Measurements from ENCODE around the gene COBL. TPM values are rescaled to one million over a fixed set of nuclear protein-coding genes. Genes with fewer than 3 reads are reported as not detected.

COBL gene
- total RNA-seq, 2 experiments from 2014 or later, result not detected

- DNase-seq (no peak), ATAC-seq (ENCODE audit: low read depth) (no peak)
- POLR2A ChIA-PET, result no interaction called here
- Mint-ChIP-seq H3K4me3 (no peak overlapping the region), H3K9me3 (no peaks in the 10 kb centered on the region), H3K36me3 (no peaks in the 10 kb centered on the region), H3K4me1 (no peaks in the 10 kb centered on the region), H3K27me3 (no peaks in the 10 kb centered on the region), H3K27ac (no peak overlapping the region)
Measured at GRCh38 chr7:51307651-51308210, 8.9 kb downstream of the COBL start.

- Mint-ChIP-seq H3K27ac (no peak overlapping the region), H3K4me1 (no peaks in the 10 kb centered on the region), H3K36me3 (no peaks in the 10 kb centered on the region), H3K9me3 (no peaks in the 10 kb centered on the region), H3K27me3 (no peaks in the 10 kb centered on the region), H3K4me3 (no peak overlapping the region)
- POLR2A ChIA-PET, result no interaction called here
- ATAC-seq (ENCODE audit: low read depth), result no peak
- DNase-seq, result no peak
Measured at GRCh38 chr7:51306761-51307160, 9.8 kb downstream of the COBL start.

DNA sequence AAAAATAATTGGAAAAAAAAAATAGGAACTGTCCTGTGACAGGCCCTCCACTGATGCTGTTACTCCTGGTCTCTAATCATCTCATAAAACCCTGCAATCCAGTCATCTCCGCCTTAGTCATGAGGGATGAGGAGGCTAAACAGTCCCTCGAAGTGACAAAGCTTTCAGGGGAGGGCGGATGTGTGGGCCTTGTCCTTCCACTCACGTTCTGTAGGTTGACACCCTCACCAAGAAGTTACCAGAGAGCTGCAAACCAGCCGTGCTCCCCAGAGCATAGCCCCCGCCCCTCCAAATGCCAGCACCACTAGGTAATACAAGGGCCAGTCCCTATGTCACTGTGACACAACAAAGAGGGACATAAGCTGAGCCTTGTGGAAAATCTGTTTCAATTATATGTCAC, 11.9 kb downstream of the COBL start:
- ATAC-seq (ENCODE audit: low read depth), result no peak
- no peak overlapping the region for H3K27ac Mint-ChIP-seq
- no peaks in the 10 kb centered on the region for H3K9me3 Mint-ChIP-seq
- POLR2A ChIA-PET, result no interaction called here
- no peaks in the 10 kb centered on the region for H3K36me3 Mint-ChIP-seq
- no peaks in the 10 kb centered on the region for H3K4me1 Mint-ChIP-seq
- DNase-seq, result no peak
- H3K4me3 Mint-ChIP-seq, result no peak overlapping the region
- no peaks in the 10 kb centered on the region for H3K27me3 Mint-ChIP-seq

DNA sequence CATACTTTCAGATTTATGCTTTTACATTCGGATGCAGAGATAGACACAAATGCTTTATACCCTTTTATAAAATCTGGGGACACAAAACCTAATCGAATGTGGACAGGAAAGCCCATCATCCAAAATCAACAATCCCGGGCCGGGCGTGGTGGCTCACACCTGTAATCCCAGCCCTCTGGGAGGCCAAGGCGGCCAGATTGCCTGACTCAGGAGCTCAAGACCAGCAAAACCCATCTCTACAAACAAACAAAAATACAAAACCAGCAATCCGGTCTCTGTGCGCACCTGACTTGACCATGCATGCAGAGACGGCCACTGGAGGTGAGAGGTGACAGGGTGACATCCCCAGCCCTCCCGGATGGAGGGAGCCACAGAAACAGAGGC, 13.5 kb downstream of the COBL start:
- H3K9me3 Mint-ChIP-seq, result no peaks in the 10 kb centered on the region
- H3K36me3 Mint-ChIP-seq, result no peaks in the 10 kb centered on the region
- H3K4me3 Mint-ChIP-seq, result no peak overlapping the region
- DNase-seq (no peak), ATAC-seq (ENCODE audit: low read depth) (no peak)
- H3K27me3 Mint-ChIP-seq, result no peaks in the 10 kb centered on the region
- H3K27ac Mint-ChIP-seq, result no peak overlapping the region
- POLR2A ChIA-PET, result no interaction called here
- no peaks in the 10 kb centered on the region for H3K4me1 Mint-ChIP-seq

DNA sequence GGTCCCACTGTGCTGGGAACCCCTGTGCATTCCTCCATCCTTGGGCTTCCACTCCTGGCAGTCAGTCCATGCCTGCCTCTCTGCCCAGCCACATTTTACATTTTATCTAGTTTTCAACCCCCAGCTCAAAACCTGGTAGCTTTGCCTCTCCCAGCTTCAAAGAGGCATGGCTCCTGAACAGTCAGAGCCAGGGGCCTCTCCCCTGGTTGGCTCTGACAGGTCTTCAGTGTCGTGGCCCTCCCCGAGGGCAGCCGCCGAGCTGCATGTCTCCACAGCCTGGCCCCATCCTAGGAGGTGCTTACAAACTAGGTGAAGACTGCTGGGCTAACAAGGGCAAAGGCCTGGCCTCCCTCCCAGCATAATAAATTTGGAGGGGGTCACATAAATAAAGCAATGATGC, 14.8 kb downstream of the COBL start:
- H3K36me3 Mint-ChIP-seq, result no peaks in the 10 kb centered on the region

GRCh38 chr7:51300762-51301674, 15.6 kb downstream of the COBL start:
- no peaks in the 10 kb centered on the region for H3K36me3 Mint-ChIP-seq
- no peaks in the 10 kb centered on the region for H3K9me3 Mint-ChIP-seq
- no peaks in the 10 kb centered on the region for H3K4me1 Mint-ChIP-seq
- no peak overlapping the region for H3K4me3 Mint-ChIP-seq
- POLR2A ChIA-PET, result no interaction called here
- ATAC-seq (ENCODE audit: low read depth), result no peak
- no peak for DNase-seq
- H3K27me3 Mint-ChIP-seq, result no peaks in the 10 kb centered on the region
- H3K27ac Mint-ChIP-seq, result no peak overlapping the region

More for the DNA sequence above, 14.8 kb downstream of the COBL start:
- no peaks in the 10 kb centered on the region for H3K4me1 Mint-ChIP-seq
- no peak overlapping the region for H3K4me3 Mint-ChIP-seq
- no peak for DNase-seq
- no peak for ATAC-seq (ENCODE audit: low read depth)
- no peak overlapping the region for H3K27ac Mint-ChIP-seq
- H3K9me3 Mint-ChIP-seq, result no peaks in the 10 kb centered on the region
- no peaks in the 10 kb centered on the region for H3K27me3 Mint-ChIP-seq
- POLR2A ChIA-PET, result no interaction called here

DNA sequence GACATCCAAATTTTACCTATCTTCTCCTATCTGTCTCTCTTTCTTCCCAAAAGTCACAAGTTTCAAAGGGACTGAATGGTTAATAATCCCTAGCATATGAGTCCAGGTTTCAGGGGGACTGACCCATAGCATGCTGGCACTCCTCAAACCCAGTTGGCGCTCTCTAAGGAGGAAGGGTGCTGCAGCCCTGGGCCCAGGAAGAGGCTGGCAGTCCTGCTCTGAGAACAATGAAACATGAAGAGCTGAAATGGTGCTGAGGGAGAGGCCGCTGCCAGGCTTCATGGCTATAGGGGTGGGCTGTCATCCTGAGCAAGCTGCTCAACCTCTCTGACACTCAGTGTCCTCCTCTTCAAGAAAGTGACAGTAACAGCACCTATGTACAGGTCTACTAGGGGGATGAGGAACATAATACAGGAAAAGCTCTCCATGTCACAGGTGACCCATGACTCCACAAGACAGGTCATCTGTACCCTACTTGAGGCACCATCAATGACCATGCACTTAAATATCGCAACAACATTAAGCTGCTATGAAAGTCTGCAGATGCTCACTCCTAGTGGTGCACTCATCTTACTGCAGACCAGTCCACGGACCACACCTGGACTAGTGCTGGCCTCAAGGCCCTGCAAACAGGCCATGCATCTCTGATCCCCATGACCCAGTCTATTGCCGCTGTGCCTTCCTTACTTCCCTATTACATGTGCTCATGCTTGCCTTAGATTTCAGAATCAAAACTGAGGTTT, 17.0 kb downstream of the COBL start:
- Mint-ChIP-seq H3K27ac (no peak overlapping the region), H3K9me3 (no peaks in the 10 kb centered on the region), H3K27me3 (no peaks in the 10 kb centered on the region), H3K4me3 (no peak overlapping the region), H3K4me1 (no peaks in the 10 kb centered on the region), H3K36me3 (no peaks in the 10 kb centered on the region)
- ATAC-seq (ENCODE audit: low read depth) (no peak), DNase-seq (no peak)
- POLR2A ChIA-PET, result no interaction called here

DNA sequence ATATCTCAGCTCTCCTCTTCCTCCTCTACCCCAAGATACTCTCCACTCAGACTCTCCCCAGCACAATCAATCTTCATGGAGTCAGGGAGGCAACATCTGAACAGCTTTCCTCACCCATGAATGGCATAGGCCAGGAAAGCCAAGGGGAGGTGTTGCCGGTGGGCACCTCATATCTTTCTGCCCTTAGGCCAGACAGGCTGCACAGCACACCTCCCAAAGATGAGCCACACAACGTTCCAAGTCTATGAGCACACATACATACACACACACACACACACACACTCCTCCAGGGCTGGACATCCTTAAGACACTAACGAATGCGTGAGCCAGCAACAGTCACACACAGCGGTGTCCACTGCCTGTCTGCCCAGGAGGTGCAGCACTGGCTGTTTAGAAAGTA, 17.7 kb downstream of the COBL start:
- ATAC-seq (ENCODE audit: low read depth) (no peak), DNase-seq (no peak)
- Mint-ChIP-seq H3K27me3 (no peaks in the 10 kb centered on the region), H3K9me3 (no peaks in the 10 kb centered on the region), H3K4me3 (no peak overlapping the region), H3K27ac (no peak overlapping the region), H3K4me1 (no peaks in the 10 kb centered on the region), H3K36me3 (no peaks in the 10 kb centered on the region)
- POLR2A ChIA-PET, result no interaction called here

DNA sequence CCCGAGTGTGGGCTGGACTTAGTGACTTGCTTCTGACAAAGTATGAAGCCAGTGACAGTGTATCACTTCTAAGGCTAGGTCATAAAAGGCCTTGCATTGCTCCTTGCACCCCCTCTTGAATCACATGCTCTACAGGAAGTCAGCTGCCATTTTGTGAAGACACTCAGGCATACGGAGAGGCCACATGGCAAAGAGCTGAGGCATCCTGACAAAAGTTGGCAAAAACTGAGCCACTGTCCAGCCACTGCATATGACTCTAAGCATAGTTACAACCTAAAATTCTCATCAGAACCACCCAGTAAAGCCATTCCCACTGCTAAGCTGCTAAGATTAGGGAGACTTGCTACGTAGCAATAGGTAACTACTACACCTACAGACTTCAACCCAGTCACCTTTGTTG, 18.6 kb downstream of the COBL start:
- Mint-ChIP-seq H3K4me3 (no peak overlapping the region), H3K27me3 (no peaks in the 10 kb centered on the region), H3K9me3 (no peaks in the 10 kb centered on the region), H3K36me3 (no peaks in the 10 kb centered on the region), H3K27ac (no peak overlapping the region), H3K4me1 (no peaks in the 10 kb centered on the region)
- POLR2A ChIA-PET, result no interaction called here
- DNase-seq (no peak), ATAC-seq (ENCODE audit: low read depth) (no peak)

- H3K27ac Mint-ChIP-seq, result no peak overlapping the region
- POLR2A ChIA-PET, result no interaction called here
Measured at GRCh38 chr7:51295440-51296245, 21.0 kb downstream of the COBL start.

GRCh38 chr7:51292596-51292995, 24.0 kb downstream of the COBL start:
- POLR2A ChIA-PET, result no interaction called here
- ATAC-seq (ENCODE audit: low read depth), result no peak
- no peaks in the 10 kb centered on the region for H3K9me3 Mint-ChIP-seq
- no peak overlapping the region for H3K4me3 Mint-ChIP-seq
- H3K36me3 Mint-ChIP-seq, result no peaks in the 10 kb centered on the region
- H3K27me3 Mint-ChIP-seq, result no peaks in the 10 kb centered on the region
- H3K27ac Mint-ChIP-seq, result no peak overlapping the region
- DNase-seq, result no peak
- H3K4me1 Mint-ChIP-seq, result no peaks in the 10 kb centered on the region

More at GRCh38 chr7:51295440-51296245, 21.0 kb downstream of the COBL start:
- Mint-ChIP-seq H3K36me3 (no peaks in the 10 kb centered on the region), H3K4me3 (no peak overlapping the region), H3K4me1 (no peaks in the 10 kb centered on the region), H3K27me3 (no peaks in the 10 kb centered on the region), H3K9me3 (no peaks in the 10 kb centered on the region)
- DNase-seq (no peak), ATAC-seq (ENCODE audit: low read depth) (no peak)

DNA sequence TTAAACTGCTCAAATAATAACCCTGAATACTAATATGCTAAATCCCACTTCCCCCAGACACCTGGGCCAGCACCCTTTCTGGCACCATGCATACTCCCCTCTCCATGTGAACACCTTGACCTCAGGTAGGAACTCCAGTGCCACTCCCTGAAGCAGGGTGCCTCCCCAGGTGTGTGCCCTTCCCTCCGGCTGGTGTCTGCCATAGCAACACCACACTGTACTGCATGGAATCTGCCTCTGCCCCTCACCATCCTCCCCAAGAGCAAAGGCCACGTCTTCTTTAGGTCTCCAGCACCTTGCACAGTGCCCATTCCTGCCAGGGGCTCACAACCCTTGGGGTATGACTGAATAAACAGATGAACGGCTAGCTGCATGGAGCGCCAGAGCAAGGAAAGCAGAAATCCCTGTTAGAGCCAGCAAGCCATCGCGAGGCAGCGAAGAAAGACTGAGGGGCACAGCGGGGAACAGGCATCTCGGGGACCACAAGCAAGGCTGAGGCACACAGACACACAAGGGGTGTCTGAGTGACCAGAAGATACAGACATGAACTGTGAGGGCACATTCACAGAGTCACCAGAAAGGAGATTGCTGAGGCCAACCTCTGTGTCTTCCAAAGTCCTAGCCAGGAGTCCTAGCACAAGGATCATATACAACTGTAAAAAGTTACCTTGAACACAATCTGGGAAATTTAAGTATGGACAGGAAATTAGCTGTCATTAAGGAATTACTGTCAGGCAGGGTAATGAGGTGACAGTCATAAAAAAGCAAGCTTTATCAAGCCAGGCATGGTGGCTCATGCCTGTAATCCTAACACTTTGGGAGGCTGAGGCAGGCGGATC, 25.7 kb downstream of the COBL start:
- ATAC-seq (ENCODE audit: low read depth), result no peak
- POLR2A ChIA-PET, result no interaction called here
- no peaks in the 10 kb centered on the region for H3K27me3 Mint-ChIP-seq

DNA sequence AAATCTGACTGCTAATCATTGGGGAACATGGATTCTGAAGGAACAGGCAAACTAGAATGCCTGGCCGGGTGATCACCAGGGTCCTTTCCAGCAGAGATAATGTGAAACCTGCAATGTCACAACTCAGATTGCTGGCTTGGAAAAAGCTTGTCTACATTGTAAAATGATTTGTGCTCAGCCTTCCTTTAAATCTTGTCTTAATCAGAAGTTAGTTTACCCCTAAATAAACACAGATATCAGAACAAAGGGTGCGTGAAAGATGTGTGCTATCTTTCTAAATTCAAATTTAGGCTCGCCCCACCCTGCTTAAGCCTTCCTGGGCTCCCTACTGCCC, 26.3 kb downstream of the COBL start:
- H3K4me3 Mint-ChIP-seq, result no peak overlapping the region
- H3K27me3 Mint-ChIP-seq, result no peaks in the 10 kb centered on the region
- H3K27ac Mint-ChIP-seq, result no peak overlapping the region
- POLR2A ChIA-PET, result no interaction called here
- no peaks in the 10 kb centered on the region for H3K9me3 Mint-ChIP-seq
- no peaks in the 10 kb centered on the region for H3K36me3 Mint-ChIP-seq
- no peak for ATAC-seq (ENCODE audit: low read depth)
- H3K4me1 Mint-ChIP-seq, result no peaks in the 10 kb centered on the region
- no peak for DNase-seq

More for the DNA sequence above, 25.7 kb downstream of the COBL start:
- Mint-ChIP-seq H3K4me1 (no peaks in the 10 kb centered on the region), H3K4me3 (no peak overlapping the region), H3K27ac (no peak overlapping the region), H3K36me3 (no peaks in the 10 kb centered on the region), H3K9me3 (no peaks in the 10 kb centered on the region)
- no peak for DNase-seq

All from activated naive CD8-positive, alpha-beta T cell treated with anti-CD3 and anti-CD28 coated beads, Interleukin-2, amount 10 ng/mL, durations not matched to agents 7 days and 5 days (primary cell).